ENCODE data around the gene C1S. TPM values are rescaled to one million over a fixed set of nuclear protein-coding genes. Genes with fewer than 3 reads are reported as not detected.

The C1S gene
- total RNA-seq, 4 donors from 2014 or later: 55.9 to 187 (median 108) TPM

DNA sequence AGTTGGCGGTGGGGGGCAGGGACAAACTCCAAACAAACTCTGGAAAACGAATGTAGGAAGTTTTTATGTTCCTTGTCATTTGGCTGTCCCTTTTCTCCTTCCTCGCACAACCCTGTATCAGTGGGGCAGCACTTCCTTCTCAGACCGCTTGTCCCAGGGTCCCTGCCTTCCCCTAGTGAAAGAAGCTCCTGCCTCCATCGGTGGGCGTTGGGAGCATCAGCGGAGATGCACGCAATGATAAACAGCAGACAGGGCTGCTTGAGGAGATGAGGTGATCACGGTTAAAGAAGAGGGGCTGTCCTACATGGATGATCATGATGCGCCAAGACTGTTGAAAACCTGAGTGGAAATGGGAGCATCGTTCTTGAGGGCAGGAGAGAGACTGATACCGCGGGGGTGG lies 620 bp downstream of the C1S start:
- no peak for DNase-seq
- H3K36me3 ChIP-seq: no peaks in the 10 kb centered on the region
- H3K4me3 ChIP-seq: peak overlapping the region; percentile 12 to 45 (median 24)
- H3K27me3 ChIP-seq: no peaks in the 10 kb centered on the region
- H3K27ac ChIP-seq: peak overlapping the region; percentile 11 to 87 (median 62)
- no peaks in the 10 kb centered on the region for H3K4me1 ChIP-seq
- TF ChIP-seq POLR2A (IDR thresholded peaks at IDR 0.05): no peak
- TF ChIP-seq, protein P1, sequence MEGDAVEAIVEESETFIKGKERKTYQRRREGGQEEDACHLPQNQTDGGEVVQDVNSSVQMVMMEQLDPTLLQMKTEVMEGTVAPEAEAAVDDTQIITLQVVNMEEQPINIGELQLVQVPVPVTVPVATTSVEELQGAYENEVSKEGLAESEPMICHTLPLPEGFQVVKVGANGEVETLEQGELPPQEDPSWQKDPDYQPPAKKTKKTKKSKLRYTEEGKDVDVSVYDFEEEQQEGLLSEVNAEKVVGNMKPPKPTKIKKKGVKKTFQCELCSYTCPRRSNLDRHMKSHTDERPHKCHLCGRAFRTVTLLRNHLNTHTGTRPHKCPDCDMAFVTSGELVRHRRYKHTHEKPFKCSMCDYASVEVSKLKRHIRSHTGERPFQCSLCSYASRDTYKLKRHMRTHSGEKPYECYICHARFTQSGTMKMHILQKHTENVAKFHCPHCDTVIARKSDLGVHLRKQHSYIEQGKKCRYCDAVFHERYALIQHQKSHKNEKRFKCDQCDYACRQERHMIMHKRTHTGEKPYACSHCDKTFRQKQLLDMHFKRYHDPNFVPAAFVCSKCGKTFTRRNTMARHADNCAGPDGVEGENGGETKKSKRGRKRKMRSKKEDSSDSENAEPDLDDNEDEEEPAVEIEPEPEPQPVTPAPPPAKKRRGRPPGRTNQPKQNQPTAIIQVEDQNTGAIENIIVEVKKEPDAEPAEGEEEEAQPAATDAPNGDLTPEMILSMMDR (IDR thresholded peaks at IDR 0.05): no peak
- no peaks in the 10 kb centered on the region for H3K9me3 ChIP-seq

- TF ChIP-seq, protein P1 (IDR thresholded peaks at IDR 0.05): no peak
- TF ChIP-seq POLR2A (IDR thresholded peaks at IDR 0.05): no peak
- H3K36me3 ChIP-seq: no peaks in the 10 kb centered on the region
- peak overlapping the region; percentile 18 to 45 (median 24) for H3K4me3 ChIP-seq
- no peaks in the 10 kb centered on the region for H3K9me3 ChIP-seq
- H3K27ac ChIP-seq: peak overlapping the region in 3 of 4 donors; percentile 11 to 87 (median 65)
- no peaks in the 10 kb centered on the region for H3K27me3 ChIP-seq
- H3K4me1 ChIP-seq: no peaks in the 10 kb centered on the region
- no peak for DNase-seq
Observed at GRCh38 chr12:7061596-7061995, 1.1 kb downstream of the C1S start.

- Histone ChIP-seq H3K36me3 (no peaks in the 10 kb centered on the region), H3K9me3 (no peaks in the 10 kb centered on the region), H3K4me3 (no peak overlapping the region), H3K27me3 (no peaks in the 10 kb centered on the region), H3K4me1 (no peaks in the 10 kb centered on the region), H3K27ac (no peak overlapping the region)
- TF ChIP-seq, protein P1 (IDR thresholded peaks at IDR 0.05): no peak
- no peak for TF ChIP-seq POLR2A (IDR thresholded peaks at IDR 0.05)
- DNase-seq: no peak
Observed at GRCh38 chr12:7064516-7064915, 4.0 kb downstream of the C1S start.

DNA sequence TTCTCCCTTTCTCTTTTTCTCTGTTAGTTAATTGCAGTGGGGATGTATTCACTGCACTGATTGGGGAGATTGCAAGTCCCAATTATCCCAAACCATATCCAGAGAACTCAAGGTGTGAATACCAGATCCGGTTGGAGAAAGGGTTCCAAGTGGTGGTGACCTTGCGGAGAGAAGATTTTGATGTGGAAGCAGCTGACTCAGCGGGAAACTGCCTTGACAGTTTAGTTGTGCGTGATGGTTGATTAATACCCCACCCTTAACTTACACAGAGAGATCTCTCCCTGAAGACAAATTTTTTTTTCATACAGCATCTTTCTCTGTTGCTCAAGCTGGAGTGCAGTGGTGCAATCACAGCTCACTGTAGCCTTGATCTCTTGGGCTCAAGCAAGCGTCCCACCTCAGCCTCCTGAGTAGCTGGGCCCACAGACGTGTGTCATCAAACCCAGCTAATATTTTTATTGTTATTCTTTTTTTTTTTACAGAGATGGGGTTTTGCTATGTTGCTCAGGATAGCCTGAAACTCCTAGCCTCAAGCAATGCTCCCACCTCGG lies 4.6 kb downstream of the C1S start:
- Histone ChIP-seq H3K4me1 (no peaks in the 10 kb centered on the region), H3K27me3 (no peaks in the 10 kb centered on the region), H3K36me3 (no peaks in the 10 kb centered on the region), H3K4me3 (no peak overlapping the region), H3K9me3 (no peaks in the 10 kb centered on the region), H3K27ac (no peak overlapping the region)
- TF ChIP-seq, protein P1 (IDR thresholded peaks at IDR 0.05): no peak
- no peak for TF ChIP-seq POLR2A (IDR thresholded peaks at IDR 0.05)
- no peak for DNase-seq

DNA sequence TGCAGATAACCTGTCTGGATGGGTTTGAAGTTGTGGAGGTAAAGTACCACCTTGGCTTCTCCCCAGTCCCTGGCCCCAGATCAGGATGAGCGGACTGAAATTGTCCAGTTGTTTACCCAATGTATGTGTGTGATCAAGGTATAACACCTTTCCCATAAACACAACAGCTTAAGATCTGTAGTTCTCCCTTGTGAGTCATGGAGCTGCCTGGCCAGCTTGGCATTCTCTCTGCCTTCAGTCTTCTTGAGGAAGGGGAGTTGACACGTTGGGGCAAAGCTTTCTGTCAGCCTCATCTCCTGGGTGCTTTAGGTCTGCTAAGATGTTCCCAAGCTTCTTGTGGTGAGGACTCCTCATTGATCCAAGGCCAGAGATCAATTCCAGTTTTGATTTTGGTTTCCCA lies 6.1 kb downstream of the C1S start:
- H3K9me3 ChIP-seq: no peaks in the 10 kb centered on the region
- no peaks in the 10 kb centered on the region for H3K4me1 ChIP-seq
- no peak overlapping the region for H3K27ac ChIP-seq
- no peak for TF ChIP-seq POLR2A (IDR thresholded peaks at IDR 0.05)
- TF ChIP-seq, protein P1 (IDR thresholded peaks at IDR 0.05): no peak
- no peak overlapping the region for H3K4me3 ChIP-seq
- DNase-seq: no peak
- no peaks in the 10 kb centered on the region for H3K36me3 ChIP-seq
- no peaks in the 10 kb centered on the region for H3K27me3 ChIP-seq

- TF ChIP-seq POLR2A (IDR thresholded peaks at IDR 0.05): no peak
- TF ChIP-seq, protein P1 (IDR thresholded peaks at IDR 0.05): no peak
- Histone ChIP-seq H3K27me3 (no peaks in the 10 kb centered on the region), H3K36me3 (no peaks in the 10 kb centered on the region), H3K4me1 (no peaks in the 10 kb centered on the region), H3K4me3 (no peak overlapping the region), H3K9me3 (no peaks in the 10 kb centered on the region), H3K27ac (no peak overlapping the region)
- no peak for DNase-seq
Observed at GRCh38 chr12:7067096-7067495, 6.6 kb downstream of the C1S start.
